IPS-20b (cell line): ENCODE data around the gene MPST.
"Not testable (repeated sequence)": the region's sequence is repeated elsewhere in the genome, so short reads cannot be mapped to it uniquely, and the experiment has no call there.

Experiments used
- H3K27ac ChIP-seq: one replicate; pipeline ENCODE4 v1.5.1; 2013; ENCODE audit warnings: low read length
- H3K27me3 ChIP-seq: 2 replicates; pipeline ENCODE4 v1.6.1; 2013; ENCODE audit warnings: mild to moderate bottlenecking, low read length, inconsistent platforms; ENCODE audit not compliant: insufficient read depth
- H3K36me3 ChIP-seq: 2 replicates; pipeline ENCODE4 v1.6.1; 2013; ENCODE audit warnings: low read depth, mild to moderate bottlenecking, inconsistent platforms, low read length, moderate library complexity; ENCODE audit not compliant: insufficient read depth
- H3K4me1 ChIP-seq: 2 replicates; pipeline ENCODE4 v1.6.1; 2013; ENCODE audit warnings: mild to moderate bottlenecking, control low read depth, inconsistent platforms, low read length, moderate library complexity; ENCODE audit not compliant: insufficient read depth
- H3K4me3 ChIP-seq: 2 replicates; pipeline ENCODE4 v1.5.1; 2013; ENCODE audit warnings: mild to moderate bottlenecking, low read length, inconsistent platforms
- H3K9ac ChIP-seq: 2 replicates; pipeline ENCODE4 v1.6.1; 2013; ENCODE audit warnings: low read depth, mild to moderate bottlenecking, inconsistent platforms, low read length, moderate library complexity
- H3K9me3 ChIP-seq: 2 replicates; pipeline ENCODE4 v1.6.1; 2013; ENCODE audit warnings: mild to moderate bottlenecking, low read depth, low read length, inconsistent platforms; ENCODE audit not compliant: insufficient read depth

The MPST gene

DNA sequence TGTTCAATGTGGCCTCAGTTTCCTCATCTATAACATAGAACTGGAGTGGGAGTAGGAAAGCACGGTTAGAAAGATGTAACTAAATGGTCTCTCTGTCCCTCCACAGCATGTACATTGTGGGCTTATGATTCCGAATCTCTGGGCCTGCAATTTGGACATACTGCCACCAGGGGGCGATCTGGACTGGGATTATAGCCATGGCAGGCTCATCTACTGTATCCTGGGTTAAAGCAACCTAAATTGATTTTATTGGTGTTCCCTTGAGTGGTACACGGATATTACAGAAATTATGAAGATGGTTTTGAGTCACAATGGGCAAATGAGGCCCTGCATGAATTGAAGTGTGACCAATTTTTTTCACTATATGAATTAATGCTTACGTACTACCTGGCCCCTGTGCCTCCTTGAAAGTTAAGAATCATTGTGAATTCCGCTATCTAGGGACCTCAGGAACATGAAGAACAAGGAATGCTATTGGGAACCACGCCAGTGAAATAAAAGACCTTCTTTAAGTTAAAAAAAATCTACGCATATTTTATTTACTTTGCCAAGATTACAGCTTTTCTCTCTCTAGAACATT lies 33.2 kb upstream of the MPST start:
- Histone ChIP-seq H3K9me3 (peaks cover 11% of the 10 kb centered on the region), H3K4me3 (no peak overlapping the region), H3K36me3 (no peaks in the 10 kb centered on the region), H3K9ac (no peak overlapping the region), H3K27me3 (peaks cover 3% of the 10 kb centered on the region; the same call in 1 of the 2 replicates), H3K27ac (no peak overlapping the region), H3K4me1 (no peaks in the 10 kb centered on the region)

DNA sequence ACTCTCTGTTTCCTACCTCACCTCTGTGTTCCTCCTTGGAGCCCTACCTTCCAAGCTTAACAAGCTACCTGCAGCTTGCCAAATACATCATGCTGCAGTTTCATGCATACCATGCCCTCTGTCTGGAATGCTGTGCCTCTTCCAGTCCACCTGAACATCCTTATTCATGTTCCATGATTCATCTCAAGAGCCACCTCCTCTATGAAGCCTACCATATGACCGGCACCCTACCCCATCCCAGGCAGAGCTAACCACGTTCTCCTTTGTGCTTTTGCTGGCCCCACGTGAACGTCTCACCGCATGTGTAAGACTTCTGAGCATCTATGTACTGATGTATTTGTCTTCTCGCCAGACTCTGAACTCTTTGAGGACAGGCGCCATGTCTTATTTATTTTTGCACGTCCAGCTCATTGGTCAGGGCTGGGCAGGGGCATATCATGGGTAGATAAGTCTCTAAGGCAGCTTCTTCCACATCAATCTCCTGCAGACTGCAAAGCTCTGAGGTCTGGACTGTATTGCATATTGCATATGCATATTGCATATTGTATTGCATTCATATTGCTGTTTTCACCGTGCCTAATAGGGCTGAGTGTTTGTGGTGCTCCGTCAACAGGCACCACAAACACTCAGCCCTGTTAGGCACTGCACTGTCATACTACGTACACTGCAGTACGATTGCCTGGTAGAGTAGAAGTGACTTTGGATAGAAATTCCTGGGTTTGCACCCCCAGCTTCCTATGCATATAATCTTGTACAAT lies 31.3 kb upstream of the MPST start:
- Histone ChIP-seq H3K27me3 (0 out of 2 replicates have a peak, but pooled peaks cover 3% of the 10 kb centered on the region), H3K9ac (no peak overlapping the region), H3K27ac (no peak overlapping the region), H3K4me3 (no peak overlapping the region), H3K4me1 (no peaks in the 10 kb centered on the region), H3K9me3 (peaks cover 11% of the 10 kb centered on the region), H3K36me3 (no peaks in the 10 kb centered on the region)

DNA sequence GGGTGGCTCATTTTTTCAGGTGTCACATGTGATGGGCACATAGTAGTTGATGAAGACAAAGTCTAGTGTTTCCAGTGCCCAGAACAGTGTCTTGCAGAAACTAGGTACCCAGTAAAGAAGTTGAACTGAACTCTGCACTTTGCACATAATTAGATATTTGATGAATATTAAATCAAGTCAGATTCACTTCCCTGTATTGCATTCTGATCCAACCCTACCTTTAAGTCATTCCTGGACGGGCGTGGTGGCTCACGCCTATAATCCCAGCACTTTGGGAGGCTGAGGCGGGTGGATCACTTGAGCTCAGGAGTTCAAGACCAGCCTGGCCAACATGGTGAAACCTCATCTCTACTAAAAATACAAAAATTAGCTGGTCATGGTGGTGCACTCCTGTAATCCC lies 30.5 kb upstream of the MPST start:
- not testable (repeated sequence) for H3K27me3 ChIP-seq

DNA sequence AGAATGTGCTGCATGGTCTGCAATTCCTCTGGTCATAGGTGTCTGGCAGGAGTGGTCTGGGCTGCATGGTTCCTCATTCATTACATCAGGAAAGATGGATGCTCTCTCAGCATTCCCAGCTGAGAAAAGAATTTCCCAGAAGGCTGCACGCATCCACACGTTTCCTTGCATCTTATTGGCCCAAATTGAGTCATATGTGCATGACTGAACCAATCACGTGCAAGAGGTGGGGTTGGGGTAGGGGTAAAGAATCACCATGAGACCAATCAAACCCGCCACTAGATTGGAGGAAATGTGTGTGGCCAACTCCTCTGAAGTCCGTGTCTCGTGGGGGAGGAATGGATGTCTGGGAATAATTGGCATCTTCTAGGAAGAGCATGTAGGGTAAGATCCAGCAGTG lies 29.1 kb upstream of the MPST start:
- Histone ChIP-seq H3K4me3 (no peak overlapping the region), H3K4me1 (no peaks in the 10 kb centered on the region), H3K27me3 (0 out of 2 replicates have a peak, but pooled peaks cover 3% of the 10 kb centered on the region), H3K9me3 (peaks cover 7% of the 10 kb centered on the region), H3K27ac (no peak overlapping the region), H3K9ac (no peak overlapping the region), H3K36me3 (no peaks in the 10 kb centered on the region)

More for the DNA sequence above, 30.5 kb upstream of the MPST start:
- not testable (repeated sequence) for H3K4me3 ChIP-seq, H3K4me1 ChIP-seq, H3K36me3 ChIP-seq, H3K9ac ChIP-seq, H3K27ac ChIP-seq
- peaks cover 11% of the 10 kb centered on the region for H3K9me3 ChIP-seq

DNA sequence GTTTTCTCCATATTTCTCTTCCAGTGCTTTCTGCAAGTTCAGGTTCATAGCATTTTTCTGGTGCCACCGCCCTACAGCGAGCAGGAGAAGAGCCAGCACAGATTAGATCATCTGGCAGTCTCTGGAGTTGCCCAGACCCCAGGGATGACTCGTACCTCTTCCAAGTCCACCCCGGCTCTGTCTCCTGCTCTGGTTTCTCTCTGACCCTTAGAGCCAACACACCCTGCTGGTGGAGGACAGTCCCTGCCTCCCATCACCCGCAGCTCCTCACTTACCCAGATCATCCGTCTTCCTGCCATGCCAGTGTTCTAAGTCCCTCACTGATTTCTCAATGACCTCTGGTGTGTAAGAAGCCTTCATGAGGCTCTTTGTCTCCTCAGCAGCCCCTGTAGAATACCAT lies 28.3 kb upstream of the MPST start:
- Histone ChIP-seq H3K4me1 (no peaks in the 10 kb centered on the region), H3K27ac (no peak overlapping the region), H3K9ac (no peak overlapping the region), H3K9me3 (no peaks in the 10 kb centered on the region), H3K27me3 (0 out of 2 replicates have a peak, but pooled peaks cover 3% of the 10 kb centered on the region), H3K4me3 (no peak overlapping the region), H3K36me3 (no peaks in the 10 kb centered on the region)

DNA sequence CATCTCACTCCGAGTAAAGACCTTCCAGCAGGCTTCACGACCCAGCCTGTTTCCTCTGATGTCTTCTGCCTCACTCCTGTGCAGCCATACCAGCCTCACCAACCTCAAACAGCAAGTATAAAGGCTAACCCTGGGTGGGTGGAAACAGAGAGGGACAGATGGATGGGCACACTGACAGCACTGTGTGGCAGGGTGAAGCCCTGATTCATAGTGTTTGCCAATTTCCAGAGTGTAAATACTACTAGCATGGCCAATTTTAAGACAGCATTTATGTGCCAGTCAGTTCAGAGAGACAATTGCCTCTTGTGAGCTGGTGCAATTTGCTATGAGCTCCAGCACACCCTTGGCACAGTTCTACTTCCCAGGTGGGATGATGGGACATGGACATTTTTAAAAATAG lies 21.8 kb upstream of the MPST start:
- H3K4me1 ChIP-seq = no peaks in the 10 kb centered on the region
- no peak overlapping the region for H3K4me3 ChIP-seq
- no peak overlapping the region for H3K27ac ChIP-seq
- no peaks in the 10 kb centered on the region for H3K36me3 ChIP-seq
- H3K9ac ChIP-seq = no peak overlapping the region
- H3K9me3 ChIP-seq = no peaks in the 10 kb centered on the region
- H3K27me3 ChIP-seq = no peaks in the 10 kb centered on the region; the same call in 1 of the 2 replicates

DNA sequence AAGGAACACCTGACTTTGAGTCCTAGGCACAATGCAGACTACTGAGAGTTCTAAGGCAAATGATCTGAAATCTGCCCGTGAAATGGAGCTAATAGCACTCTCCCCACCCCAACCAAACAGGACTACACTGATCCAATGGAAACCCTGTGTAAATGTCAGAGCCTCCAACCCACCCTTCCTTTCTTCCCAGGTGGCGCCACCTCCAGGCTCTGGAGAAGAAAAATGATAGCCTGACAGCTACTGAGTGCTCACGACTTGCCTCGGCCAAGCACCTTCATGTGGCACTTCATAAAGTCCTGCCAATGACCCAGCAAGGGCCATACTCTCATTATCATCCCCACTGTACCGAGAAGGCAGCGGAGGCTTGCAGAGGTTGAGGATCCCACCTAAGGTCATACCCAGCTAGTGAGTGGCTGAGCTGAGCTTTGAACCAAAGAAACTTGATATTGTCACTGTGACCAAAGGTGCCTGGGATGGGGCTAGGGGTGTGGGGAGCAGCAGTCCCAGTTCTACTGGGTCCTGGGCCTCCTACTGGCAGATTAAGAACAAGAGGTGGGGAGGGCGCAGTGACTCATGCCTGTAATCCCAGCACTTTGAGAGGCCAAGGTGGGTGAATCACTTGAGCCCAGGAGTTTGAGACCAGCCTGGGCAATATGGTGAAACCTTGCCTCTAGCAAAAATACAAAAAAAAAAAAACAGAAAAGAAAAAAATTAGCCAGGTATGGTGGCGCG lies 20.8 kb upstream of the MPST start:
- no peak overlapping the region for H3K27ac ChIP-seq
- no peaks in the 10 kb centered on the region for H3K4me1 ChIP-seq
- H3K36me3 ChIP-seq = no peaks in the 10 kb centered on the region
- H3K9ac ChIP-seq = no peak overlapping the region
- no peaks in the 10 kb centered on the region for H3K9me3 ChIP-seq
- H3K4me3 ChIP-seq = no peak overlapping the region
- H3K27me3 ChIP-seq = no peaks in the 10 kb centered on the region; the same call in 1 of the 2 replicates

DNA sequence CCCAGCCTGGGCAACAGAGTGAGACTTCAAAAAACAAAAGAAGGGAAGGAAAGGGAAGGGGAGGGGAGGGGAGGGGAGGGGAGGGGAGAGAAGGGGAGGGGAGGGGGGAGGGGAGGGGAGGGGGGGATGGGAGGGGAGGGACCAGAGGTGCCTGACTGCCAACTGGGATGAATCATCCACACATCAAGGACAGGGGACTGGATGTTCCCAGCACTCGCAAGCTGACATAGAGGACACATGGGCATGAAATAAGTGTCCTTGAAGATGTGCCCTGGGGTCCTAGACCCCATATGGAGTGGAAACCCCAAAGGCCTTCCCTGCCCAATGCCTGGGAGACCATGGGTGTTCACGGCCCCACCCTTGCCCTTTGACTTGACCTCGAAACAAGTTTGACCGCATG lies 20.1 kb upstream of the MPST start:
- Histone ChIP-seq H3K36me3 (no peaks in the 10 kb centered on the region), H3K4me3 (no peak overlapping the region), H3K9me3 (no peaks in the 10 kb centered on the region), H3K9ac (no peak overlapping the region), H3K4me1 (no peaks in the 10 kb centered on the region), H3K27ac (no peak overlapping the region), H3K27me3 (no peaks in the 10 kb centered on the region; the same call in 1 of the 2 replicates)

DNA sequence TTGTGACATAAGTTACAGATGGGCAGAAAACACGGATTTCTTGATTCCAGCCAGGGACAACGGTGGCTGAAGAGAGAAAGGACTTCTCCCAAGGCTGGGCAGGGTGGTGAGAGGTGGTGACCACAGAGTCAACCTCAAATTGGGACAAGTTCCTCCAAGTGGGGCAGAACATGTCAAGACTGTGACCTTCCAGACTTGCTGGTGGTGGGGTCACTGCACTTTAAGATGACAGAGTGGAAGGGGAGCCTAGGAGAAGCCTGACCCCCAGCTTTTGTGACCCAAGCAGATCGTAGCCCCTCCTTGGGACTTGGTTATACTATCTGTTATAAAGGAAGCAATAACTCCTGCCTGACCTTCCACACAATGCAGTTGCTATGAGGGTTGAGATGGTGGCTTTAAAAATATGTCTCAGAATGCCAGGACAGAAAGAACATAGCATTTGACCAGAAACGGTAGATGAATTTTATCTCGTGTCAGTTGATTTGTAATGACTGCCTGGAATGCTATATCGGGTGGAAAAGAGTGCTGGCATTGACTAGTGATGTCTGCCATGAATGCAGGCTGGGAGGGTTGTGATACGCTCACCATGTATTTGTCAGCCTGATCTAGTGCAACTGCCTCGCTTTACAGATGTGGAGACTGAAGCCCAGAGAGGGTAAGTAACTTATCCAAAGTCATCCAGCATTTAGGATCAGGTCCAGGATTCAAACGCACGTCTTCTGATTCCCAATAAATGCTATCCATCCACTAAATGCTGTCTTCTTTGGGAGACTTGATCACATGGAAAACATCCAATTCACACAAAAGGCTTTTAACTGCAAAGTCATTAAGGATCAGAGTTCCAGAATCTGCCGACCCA lies 18.6 kb upstream of the MPST start:
- no peaks in the 10 kb centered on the region for H3K36me3 ChIP-seq
- no peak overlapping the region for H3K4me3 ChIP-seq
- H3K9ac ChIP-seq = no peak overlapping the region
- H3K4me1 ChIP-seq = no peaks in the 10 kb centered on the region
- H3K27ac ChIP-seq = no peak overlapping the region
- H3K27me3 ChIP-seq = no peaks in the 10 kb centered on the region; the same call in 1 of the 2 replicates
- no peaks in the 10 kb centered on the region for H3K9me3 ChIP-seq

DNA sequence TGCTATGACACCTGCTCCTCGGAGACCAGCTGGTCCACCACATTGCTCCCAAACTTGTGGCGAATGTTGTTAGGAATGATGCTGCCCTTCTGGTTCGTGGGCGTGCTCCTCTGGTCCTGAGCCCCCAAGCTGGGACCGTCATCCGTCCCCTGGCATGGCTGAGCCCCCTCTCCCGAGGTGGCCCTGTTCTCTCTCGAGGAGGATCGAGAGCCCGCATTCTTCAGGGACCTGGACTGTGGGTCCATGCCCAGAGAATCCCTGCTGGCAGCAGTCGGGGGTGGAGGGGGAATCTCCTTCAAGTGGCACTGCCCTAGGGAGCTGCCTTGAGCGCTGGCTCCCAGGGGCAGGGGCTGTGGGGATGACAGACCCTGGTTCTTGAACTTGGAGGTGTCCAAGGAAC lies 17.7 kb upstream of the MPST start:
- no peak overlapping the region for H3K4me3 ChIP-seq
- H3K4me1 ChIP-seq = no peaks in the 10 kb centered on the region
- no peak overlapping the region for H3K9ac ChIP-seq
- H3K36me3 ChIP-seq = no peaks in the 10 kb centered on the region
- H3K27ac ChIP-seq = no peak overlapping the region
- peaks cover 4% of the 10 kb centered on the region for H3K27me3 ChIP-seq
- no peaks in the 10 kb centered on the region for H3K9me3 ChIP-seq

DNA sequence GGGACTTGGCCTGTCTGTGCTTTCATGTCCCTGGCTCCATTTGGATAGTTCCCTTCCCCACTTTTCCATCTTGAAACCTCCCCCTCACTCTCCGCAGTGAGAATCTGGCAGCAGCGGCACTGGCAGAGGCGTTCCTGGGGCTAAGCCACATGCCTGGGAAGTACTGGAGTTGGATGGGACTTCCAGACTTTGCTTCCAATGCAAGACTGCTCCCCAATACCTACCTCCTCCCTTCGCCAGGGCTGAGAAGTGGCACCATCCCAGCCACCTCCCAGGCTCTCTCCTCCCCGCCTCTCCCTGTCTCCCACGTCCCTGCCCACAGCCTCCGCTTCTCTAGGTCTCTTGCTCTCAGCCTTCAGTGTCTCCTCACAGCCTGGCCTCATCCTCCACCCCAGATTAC lies 16.9 kb upstream of the MPST start:
- H3K27ac ChIP-seq = no peak overlapping the region
- H3K36me3 ChIP-seq = no peaks in the 10 kb centered on the region
- no peak overlapping the region for H3K9ac ChIP-seq
- H3K9me3 ChIP-seq = no peaks in the 10 kb centered on the region
- H3K4me1 ChIP-seq = no peaks in the 10 kb centered on the region
- H3K4me3 ChIP-seq = no peak overlapping the region
- peaks cover 12% of the 10 kb centered on the region for H3K27me3 ChIP-seq
